Left lobe of liver (tissue), 2 donors: Measurements from ENCODE around the gene PCDHA13. TPM values are rescaled to one million over a fixed set of nuclear protein-coding genes. Genes with fewer than 3 reads are reported as not detected.
A peak's percentile ranks its signal among the peaks of the same experiment; 100 is the strongest.
"Not testable (repeated sequence)": the region's sequence is repeated elsewhere in the genome, so short reads cannot be mapped to it uniquely, and the experiment has no call there.

Source experiments
- ATAC-seq: fragments of 200-7000 bp; cut with Tn5 transposase; one replicate; pipeline ENCODE4 v1.9.1; 2020; ENCODE audit warnings: mild to moderate bottlenecking, moderate library complexity
- DNase-seq: peaks from one replicate; pipeline ENCODE4 v3.0.0-alpha.2; 2020; ENCODE audit warnings: low spot score
- total RNA-seq: library from RNA; stranded (reverse); gene quantifications from one replicate; pipeline ENCODE4 v1.2.1, GENCODE V29; 2021
- donor health status: DM: no; HTN: no; CAD: no; lungs with moderate emphysema.
- donor health status: DM: no; HTN: yes; CAD: no.

The PCDHA13 gene
- 0.28 TPM for total RNA-seq

GRCh38 chr5:140881889-140882590 is at the start of gene PCDHA13:
TSS of gene PCDHA13 (plus strand) at chr5:140882124. CDS start at chr5:140882269, 145 bp downstream.
- ATAC-seq (peak; percentile 74), DNase-seq (no peak)

- ATAC-seq (no peak), DNase-seq (no peak)
These were observed 47.9 kb upstream of the PCDHA13 start, which contains the start of gene PCDHA7 for GRCh38 chr5:140833993-140834392. TSS of gene PCDHA7 (plus strand) at chr5:140834269. CDS start at chr5:140834384, 115 bp downstream.

GRCh38 chr5:140834439-140835008 is 47.4 kb upstream of the PCDHA13 start:
- not testable (repeated sequence) for DNase-seq, ATAC-seq

- no peak for DNase-seq
- ATAC-seq, result no peak
These were observed 46.1 kb upstream of the PCDHA13 start for GRCh38 chr5:140835622-140836510.

- no peak for ATAC-seq
- no peak for DNase-seq
These were observed 40.7 kb upstream of the PCDHA13 start, which contains the start of gene PCDHA8 for GRCh38 chr5:140840978-140841962. TSS of gene PCDHA8 (plus strand) at chr5:140841187. CDS start at chr5:140841322, 135 bp downstream.

GRCh38 chr5:140842798-140843733 is 38.9 kb upstream of the PCDHA13 start:
- no peak for ATAC-seq

GRCh38 chr5:140848139-140849102 is 33.5 kb upstream of the PCDHA13 start, which contains the start of gene PCDHA9:
TSS of gene PCDHA9 (plus strand) at chr5:140848382. CDS start at chr5:140848496, 114 bp downstream.
- not testable (repeated sequence) for ATAC-seq

More at GRCh38 chr5:140842798-140843733, 38.9 kb upstream of the PCDHA13 start:
- DNase-seq, result no peak

GRCh38 chr5:140849831-140850634 is 31.9 kb upstream of the PCDHA13 start:
- not testable (repeated sequence) for ATAC-seq, DNase-seq

More at GRCh38 chr5:140848139-140849102, 33.5 kb upstream of the PCDHA13 start, which contains the start of gene PCDHA9:
- not testable (repeated sequence) for DNase-seq

- DNase-seq, result no peak
- no peak for ATAC-seq
These were observed 25.9 kb upstream of the PCDHA13 start, which contains the start of gene PCDHA10 for GRCh38 chr5:140855772-140856674. TSS of gene PCDHA10 (plus strand) at chr5:140855897. CDS start at chr5:140856049, 152 bp downstream.

GRCh38 chr5:140857177-140857986 is 24.5 kb upstream of the PCDHA13 start:
- DNase-seq (no peak), ATAC-seq (no peak)

GRCh38 chr5:140857987-140858240 is 24.0 kb upstream of the PCDHA13 start:
- ATAC-seq (no peak), DNase-seq (no peak)

- no peak for ATAC-seq
These were observed 19.3 kb upstream of the PCDHA13 start for GRCh38 chr5:140862441-140863295.

GRCh38 chr5:140868721-140869554 is 13.0 kb upstream of the PCDHA13 start, which contains the start of gene PCDHA11:
TSS of gene PCDHA11 (plus strand) at chr5:140868957. CDS start at chr5:140869104, 147 bp downstream.
- ATAC-seq (peak; percentile 66), DNase-seq (no peak)

More at GRCh38 chr5:140862441-140863295, 19.3 kb upstream of the PCDHA13 start:
- DNase-seq, result no peak
